Measurements from ENCODE around the gene SUSD3.

- TF ChIP-seq CTCF (IDR thresholded peaks at IDR 0.05; ENCODE audit: low read depth, low read length) (no peak), EZH2phosphoT487 (IDR thresholded peaks at IDR 0.05; ENCODE audit: low read depth) (no peak)
These were observed 33.1 kb downstream of the SUSD3 start for GRCh38 chr9:93091453-93092081.
